Islet precursor cell (in vitro differentiated cells): ENCODE measurements around the gene TCP11.

ENCODE experiments used
- DNase-seq: peaks from one replicate; pipeline ENCODE4 v3.0.0-alpha.2; 2018

The TCP11 gene

DNA sequence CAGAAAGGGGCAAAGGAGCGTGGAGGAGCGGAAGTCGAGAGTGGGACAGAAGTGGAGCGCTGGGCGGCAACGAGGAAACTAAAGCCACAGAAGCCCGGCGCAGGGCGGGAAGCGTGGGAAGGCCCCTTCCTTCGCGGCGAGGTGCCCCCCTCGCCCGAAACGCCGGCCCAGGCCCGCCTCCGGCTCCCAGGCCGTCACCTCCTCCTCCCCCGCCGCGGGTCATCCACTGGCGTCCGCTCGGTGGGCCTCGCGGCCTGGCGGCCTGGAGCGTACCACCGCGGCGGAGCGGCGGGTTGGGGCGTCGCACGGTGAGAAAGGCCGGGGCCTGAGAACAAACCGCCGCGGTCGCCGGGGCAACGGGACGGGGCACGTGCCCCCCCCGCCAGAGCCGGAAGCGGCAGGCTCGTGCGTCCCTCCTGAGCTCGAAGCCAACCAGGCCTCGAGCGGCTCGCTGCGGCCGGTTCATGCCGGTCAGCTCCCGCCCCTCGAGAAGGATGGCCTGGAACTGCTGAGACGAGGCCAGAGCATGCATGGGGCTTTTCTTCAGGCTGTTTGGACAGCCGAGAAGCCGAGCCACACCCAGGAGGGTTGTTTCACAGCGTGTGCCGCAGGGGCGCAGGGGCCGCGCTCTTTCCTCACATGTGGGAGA lies at the start of gene TCP11:
Gene TCP11 (minus strand): TSS at position 333 of the 649 bp plus-strand sequence. CDS start 469 bp downstream, outside the sequence.
- DNase-seq = no peak

DNA sequence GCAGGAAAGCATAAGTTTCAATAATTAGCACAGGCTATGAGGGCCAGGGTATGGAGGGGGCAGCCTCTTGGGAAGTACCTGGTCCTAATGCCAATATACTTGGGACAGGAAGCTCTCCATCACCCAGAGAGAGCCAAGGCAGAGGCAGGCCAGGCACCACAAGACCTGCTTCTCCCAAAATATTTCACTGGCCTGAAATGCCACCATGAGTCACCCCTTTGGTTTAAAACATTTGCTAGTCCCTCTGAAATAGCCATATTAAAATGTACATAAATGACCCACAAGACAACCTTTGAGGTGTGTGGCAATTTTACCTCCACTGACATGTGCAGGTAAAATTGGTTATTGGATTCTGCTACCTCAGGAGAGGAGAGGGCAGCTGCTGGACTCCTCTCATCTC lies 49.2 kb upstream of the TCP11 start:
- DNase-seq = no peak

DNA sequence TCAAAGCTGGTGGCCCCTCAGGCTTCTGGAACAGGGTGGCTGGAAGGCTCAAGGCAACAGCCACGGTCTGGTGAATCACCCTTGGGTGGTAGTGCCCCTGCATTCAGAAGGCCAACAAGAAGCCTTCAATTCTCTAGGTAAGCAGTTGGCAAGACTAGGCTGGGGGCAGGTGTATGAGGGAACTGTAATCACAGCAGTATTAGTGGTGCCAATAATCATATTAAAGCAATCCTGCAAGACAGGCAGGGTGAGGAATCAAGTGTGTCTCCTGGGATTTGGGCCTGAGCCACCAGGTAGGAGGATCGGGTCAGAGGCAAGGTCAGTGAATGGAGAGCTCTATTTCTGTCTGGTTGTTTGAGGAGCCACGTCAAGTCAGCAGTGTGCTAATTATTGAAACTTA lies 47.7 kb upstream of the TCP11 start:
- no peak for DNase-seq

DNA sequence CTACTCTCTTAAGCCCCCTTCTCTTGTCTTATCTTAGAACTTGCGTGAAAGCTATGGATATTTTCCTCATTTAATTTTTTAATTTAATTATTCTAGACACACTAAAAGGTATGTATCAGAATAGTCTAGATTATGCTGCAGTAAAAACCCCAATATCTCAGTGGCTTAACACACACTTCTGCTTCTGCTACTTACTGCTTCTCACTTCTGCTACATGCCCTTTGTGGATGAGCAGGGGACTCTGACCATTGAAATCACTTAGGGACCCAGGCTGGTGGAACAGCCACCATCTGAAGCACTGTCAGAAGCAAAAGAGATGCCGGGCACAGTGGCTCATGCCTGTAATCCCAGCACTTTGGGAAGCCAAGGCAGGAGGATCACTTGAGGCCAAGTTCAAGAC lies 45.4 kb upstream of the TCP11 start:
- no peak for DNase-seq

DNA sequence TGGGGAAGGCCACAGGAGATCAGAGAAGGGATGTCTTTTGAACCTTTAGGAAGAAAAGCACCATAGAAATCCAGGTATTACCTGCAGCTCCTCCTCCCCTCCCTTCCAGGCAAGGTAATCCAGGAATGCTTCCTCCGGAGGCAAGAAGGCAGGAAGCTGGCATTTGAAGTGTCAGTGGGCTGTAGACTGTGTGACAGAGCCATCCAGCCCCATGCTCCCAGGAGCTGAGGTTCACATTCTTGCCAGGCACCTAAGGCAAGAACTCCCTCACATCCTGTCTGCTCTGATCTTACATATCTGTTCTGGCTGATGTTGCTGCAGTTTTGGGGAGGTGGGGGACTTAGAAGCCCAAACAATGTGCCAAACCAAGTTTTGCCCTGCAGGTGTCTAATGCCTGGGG lies 44.8 kb upstream of the TCP11 start:
- DNase-seq = peak; percentile 83

DNA sequence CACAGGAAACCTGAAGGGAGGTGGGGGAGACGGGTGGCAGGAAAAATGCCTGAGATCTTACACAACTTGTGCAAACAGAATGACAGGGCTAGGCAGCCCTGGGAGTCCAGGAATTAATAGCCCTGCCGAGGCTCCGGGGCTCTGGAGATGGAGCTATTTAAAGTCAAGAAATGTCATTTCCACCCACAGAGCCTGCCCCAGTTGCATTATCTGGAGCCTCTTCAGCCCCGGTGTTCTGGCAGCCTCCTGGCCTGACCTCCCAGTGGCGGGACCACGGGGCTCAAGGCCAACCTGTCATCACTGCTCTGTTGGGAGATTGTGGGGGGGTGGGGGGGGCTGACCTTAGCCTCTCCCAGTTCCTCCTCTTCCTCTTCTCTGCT lies 44.2 kb upstream of the TCP11 start:
- peak; percentile 85 for DNase-seq

DNA sequence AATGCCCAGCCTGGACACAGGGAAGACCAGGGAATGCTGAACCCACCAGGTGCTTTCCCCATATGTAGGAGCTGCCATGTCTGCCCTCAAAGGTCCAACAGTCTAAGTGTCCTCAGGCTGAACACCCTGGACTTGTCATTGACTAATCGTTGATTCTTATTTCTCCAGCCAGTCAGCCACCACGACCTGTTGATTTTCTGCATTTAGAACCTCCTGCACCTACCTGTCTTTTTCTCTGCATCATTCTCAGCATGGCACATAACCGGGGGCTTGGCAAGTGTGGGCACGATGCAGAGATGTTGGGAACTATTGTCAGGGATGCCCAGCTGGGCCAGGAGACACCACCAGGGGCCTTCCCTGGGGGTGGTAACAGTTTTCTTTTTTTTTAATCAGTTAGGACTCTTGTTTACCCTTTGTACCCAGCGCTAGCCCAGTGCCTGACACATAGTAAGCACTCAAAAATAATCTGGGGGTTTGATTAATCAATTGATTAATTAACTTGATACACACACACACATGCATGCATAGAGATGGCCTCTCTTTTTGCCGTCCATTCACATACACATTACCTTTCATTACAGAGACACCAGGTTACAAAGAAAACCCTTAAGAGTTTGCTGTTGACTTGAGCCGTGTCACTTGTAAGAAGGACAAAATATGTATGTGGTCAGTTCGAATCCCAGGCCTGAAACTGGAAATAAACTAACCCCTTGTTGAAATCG lies 43.6 kb upstream of the TCP11 start:
- DNase-seq = no peak

DNA sequence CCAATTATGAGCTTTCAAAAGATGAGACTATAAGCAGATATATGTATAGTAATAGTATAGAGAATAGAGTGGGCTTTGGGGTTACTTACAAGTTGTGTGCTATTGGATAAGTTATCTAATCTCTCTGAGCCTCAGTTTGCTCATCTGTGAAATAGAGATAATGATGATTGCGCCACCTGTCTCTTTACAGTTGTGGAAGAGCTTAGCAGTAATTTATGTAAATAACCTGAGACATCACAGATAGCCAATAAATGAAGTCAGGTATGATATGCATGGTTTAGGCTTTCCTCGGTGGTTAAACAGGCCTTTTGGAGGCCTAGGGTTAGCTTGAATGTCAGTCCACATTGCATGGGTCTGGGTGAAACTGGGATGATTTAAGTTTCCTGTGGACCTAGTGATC lies 42.8 kb upstream of the TCP11 start:
- DNase-seq = no peak

DNA sequence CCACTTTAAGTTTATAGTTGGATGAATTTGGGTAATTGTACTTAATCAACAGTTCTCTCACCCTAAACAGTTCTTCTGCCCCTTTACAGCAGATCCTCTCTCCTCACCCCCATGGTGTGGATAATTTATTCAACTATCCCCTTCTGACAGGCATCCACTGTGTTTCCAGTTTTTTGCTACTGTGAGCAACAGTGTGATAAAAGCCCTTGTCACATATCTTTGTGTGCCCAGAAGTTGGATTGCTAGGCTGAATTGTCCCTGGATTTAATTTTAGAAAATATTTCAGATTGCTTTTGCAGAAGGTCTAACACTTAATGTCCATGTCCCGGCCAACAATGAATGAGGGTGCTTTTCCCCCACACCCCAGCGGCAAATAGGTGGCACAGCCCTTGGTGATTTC lies 42.1 kb upstream of the TCP11 start:
- DNase-seq = no peak

DNA sequence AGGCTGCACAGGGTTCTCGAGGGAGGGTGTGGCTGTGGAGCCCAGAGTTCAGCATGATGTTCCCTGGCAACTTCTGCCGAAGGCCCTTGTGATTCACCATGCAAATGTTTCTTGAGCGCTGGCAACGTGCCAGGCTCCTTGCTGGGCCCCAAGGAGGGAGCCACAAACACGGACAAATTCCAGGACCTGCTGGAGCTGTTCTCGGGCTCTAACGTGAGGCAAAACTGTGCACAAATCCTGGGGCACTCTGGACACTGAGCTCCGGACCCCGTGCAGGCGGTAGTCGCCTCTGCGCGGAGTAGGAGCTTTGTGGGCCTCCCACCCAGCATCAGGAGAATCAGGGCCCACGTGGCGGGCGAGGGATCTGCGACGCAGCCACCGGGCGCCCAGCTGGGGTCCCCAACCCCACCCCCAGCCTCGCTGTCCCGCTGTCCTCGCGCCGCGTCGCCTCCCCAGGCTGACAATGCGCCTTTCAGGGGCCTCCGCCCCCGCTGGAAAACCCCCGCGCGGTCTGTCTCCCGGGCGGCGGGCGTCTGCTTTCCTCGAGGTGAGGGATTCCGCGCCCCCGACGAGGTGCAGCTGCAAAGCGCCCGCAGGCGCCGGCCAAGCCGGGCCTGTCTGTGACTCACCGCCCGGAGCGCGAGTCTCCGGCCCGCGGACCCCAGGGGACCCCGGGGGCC lies 40.9 kb upstream of the TCP11 start:
- peak; percentile 83 for DNase-seq

DNA sequence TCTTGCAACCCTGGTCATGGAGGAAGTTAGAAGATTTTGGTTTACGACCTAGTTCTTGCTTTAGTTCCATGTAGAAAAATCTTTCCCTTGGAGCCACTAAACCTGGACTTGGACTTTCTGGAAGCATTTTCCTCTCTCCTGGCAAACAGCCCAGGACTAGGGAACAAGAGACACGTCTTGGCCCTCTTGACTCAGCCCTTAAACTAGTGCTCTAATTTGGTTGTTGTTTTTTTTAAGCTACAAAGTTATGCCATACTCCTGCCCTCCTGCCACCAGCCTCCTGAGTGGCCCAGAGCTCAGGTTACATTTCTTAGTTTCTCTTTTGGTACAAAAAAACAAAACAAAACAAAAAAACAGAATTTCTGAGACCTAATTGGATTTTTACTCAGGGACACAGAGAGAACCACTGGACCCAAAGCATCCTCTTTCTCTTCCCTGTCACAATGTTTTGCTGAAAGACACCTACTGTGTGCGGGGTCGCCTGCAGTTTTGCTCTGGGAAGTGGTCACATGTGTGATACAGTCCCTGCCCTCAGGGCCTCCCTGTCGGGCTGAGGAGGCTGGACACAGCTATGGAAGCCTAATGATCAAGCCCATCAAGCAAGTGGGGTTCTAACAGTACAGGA lies 40.3 kb upstream of the TCP11 start:
- no peak for DNase-seq

DNA sequence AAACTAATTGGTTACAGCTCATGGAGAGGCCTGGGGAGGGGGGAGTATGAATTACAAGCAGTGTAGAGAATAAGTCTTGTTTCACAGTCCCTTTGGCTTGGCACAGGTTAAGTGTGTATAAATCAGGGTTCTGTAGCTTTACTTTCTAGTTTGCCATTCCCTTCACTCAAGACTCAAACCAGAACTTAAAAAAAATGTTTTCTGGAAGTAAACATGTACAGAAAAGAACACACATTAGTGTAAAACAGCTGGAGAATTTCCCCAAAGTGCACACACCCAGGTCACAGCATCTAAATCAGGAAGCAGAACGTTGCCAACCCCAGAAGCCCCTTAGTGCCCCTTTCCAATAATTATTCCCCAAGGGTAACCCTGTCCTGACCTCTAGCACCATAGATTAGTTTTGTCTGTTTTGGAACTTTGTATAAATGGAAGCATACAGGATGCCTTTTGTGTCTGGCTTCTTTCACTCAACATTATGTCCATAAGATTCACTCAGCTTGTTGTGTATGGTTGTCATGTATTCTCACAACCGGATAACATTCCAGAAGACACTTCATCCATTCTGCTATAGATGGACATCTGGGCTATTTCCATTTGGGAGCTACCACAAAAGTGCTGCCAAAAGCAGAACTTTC lies 38.9 kb upstream of the TCP11 start:
- no peak for DNase-seq

DNA sequence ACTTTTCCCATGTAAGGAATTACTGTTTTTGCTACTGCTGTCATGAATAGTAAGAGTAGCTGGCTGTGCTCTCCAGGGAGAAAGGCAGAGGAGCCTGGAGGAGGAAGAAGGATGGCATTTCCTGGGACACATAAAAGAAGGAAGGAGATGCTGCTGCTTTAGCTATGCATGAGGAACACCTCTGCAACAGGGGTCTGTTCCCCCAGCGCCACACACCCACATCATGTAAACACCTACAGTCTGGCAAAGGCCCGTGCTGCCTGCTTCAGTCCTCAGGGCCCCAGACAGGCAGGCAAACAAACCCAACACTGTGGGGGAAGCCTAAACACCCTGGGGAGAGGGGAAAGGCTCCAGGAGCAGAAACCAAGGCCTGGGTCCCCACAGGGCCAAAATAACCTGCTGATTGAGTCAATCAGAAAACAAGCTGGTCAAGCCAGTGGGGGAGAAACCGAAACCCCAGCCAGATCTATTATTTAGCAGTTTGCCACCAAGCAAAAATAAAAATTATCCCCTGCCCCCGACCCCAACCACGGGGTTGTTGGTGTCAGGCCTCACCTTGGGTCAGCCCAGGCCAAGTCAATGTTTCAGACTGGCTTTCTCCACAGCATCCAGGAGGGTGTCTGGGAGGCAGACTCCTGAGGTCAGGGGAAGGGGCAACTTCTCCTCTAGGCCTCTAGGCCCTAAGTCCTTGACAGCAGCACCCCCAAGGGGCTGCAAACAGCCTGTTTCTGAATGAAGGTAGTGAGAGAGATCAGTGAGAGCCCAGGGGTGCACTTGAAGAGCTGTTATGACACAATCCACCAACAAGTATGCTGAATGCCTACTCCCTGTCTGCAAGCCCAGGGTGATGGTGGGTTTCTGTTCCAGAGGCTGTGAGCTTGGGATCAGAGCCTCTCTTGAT lies 38.0 kb upstream of the TCP11 start:
- DNase-seq = no peak

DNA sequence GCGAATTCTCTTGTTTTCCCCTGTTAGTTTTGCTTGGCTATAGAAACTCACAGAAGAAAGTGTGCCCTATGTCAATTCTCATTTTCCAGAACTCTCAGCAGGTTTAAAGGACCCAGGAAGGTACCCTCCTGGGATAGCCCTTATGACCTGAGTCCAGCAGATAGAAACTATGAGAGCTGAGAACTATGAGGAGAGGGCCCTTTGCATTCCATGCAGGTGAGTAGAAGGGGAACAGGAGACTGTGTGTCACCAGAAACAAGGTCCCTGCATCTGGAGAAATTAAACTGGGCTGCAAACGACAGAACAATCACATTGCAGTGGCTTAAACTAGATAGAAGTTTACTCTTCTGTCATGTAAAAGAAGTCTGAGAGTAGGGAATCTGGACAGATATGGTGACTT lies 36.9 kb upstream of the TCP11 start:
- DNase-seq = peak; percentile 59

DNA sequence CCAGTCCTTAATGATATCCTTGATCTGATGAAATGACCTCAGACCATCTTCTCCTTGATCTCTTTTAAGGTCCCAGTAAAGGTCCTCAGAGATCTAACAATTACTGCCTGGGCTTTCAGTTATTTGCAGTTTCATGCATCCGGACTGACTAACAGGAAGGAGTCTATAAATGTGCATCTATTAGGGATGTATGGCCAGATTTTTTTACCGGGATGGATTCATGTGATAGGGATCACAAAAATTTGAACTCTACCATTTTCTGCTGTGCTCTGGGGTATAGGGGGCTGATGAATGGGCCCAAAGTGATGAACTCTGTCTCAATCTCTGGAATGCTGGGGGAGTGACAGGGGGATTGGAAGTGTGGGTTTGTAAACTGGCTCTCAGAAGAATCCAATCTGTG lies 36.5 kb upstream of the TCP11 start:
- DNase-seq = no peak

DNA sequence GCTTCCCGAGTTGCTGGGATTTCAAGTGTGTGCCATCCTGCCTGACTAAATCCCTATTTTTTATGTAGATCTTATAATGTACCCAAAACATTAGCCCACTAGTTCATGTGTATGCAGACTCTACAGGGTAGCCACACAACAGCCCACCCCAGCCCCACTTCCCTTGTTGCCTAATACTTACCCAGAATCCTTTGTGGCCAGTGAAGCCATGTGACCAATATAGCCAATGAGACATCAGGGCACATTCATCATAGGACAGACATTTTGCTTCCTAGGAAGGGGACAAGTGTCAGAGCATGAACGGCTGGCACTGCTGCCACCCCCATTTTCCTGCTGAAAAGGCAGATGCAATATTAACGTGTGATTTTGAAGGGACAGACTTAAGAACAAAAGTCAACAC lies 36.0 kb upstream of the TCP11 start:
- DNase-seq = peak; percentile 31

DNA sequence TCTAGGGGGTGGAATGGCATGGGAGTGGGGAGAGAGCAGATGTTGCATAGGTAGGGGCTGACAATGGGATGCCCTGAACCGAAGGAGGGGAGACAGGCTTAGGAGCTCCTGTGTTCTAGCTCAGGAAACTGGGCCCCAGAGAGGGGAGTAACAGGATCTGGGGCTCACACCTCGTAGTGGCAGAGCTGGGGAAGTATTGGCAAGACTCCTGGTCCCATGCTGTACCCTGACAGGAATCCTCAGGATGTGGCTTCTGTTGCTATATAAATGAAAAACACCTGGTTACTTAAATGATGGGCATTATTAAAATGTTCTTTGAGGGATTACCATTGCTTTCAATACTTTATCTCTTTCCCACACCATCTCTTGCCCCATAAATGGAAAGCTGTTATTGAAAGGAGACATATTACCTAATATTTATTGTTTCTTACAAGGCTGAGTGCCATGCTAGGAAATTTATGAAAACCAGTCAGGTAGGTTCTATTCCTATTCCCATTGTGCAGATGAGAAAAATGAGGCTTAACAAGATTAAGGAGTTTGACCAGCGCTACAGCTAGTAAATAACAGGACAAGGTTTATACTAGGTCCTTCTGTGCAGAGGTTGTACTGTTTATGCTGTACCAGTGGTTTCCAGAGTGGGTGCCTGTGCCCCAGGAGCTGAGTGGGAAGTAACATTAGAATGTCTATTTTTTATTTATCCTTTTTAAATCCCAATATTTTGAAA lies 35.3 kb upstream of the TCP11 start:
- no peak for DNase-seq

DNA sequence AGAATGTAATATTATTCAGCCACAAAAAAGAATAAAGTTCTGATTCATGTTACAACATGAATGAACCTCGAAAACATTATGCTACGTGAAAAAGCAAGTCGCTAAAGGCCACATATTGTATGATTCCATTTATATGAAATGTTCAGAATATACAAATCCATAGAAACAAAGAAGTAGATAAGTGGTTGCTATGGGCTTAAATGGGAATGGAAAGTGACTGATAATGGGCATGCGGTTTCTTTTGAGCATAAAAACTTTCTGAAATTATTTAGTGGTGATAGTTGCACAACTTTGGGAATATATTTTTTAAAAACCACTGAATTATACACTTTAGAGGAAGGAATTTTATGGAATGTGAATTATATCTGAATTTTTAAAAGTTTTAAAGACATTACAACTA lies 33.4 kb upstream of the TCP11 start:
- no peak for DNase-seq

DNA sequence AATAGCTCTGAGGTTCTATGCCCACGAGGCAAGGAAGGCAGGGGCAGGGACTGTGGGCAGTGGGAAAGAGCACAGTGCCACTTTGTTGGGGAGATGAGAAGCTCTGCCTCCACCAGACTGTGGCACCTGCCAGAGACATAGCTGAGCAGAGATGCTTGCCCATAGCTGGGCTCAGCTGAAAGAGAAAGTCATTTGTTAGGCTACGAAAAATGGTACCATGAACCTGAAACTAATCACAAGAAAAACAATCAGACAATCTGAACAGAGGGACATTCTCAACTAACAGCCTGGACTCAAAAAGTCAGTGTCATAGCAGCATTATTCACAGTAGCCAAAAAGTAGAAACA lies 32.9 kb upstream of the TCP11 start:
- no peak for DNase-seq

DNA sequence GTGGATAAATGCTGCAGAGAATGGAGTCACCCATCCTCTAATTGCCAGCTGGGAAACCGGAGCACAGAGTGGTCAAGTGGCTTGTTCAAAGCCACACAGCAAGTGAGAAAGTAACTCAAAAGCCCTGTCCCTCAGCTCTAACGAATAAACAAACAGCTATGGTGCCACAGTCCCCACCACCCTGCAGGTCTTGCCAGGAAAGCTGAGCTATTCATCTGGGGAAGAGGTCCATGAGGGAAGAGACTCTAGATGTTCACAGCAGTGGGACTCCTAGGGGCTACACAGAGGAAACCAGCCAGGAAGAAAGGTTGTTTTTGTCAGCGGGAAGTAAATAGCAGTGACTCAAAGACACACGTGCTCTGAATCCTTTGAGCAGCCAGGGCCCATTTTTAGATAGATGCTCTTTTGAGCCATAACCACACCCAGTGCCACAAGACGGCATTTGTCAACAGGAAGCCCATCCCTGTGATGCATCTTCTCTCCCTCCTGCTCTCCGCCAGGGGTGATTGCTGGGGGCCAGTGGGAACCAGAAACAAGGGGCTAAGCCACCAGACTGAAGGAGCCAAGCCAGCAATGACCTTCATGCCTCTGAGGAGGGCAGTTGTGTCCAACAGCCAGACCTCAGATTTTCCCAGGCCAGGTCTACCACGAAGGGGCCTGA lies 32.4 kb upstream of the TCP11 start:
- DNase-seq = peak; percentile 56

DNA sequence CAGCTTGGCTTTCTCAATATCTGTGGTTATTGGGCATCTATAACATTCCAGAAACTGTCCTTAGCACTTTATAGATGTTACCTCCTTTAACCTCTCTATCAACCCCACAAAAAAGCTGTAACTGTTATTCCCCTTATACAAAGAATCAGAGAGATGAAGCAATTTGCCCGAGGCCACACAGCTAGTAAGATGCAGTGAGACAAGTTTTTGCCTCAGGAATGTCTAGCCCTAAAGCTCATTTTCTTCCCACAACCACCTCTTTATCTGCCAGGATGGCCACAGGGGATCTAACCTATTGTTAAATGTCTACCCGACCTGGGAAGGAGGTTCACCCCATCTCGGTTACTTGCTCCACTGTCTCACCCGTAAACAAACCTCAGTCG lies 31.9 kb upstream of the TCP11 start:
- DNase-seq = peak; percentile 68
